ENCODE results near the gene MEP1B.
"Not testable (repeated sequence)": the region's sequence is repeated elsewhere in the genome, so short reads cannot be mapped to it uniquely, and the experiment has no call there.

The MEP1B gene

GRCh38 chr18:32167980-32168730 is 21.7 kb upstream of the MEP1B start:
- H4K20me1 ChIP-seq: no peaks in the 10 kb centered on the region
- H3K27ac ChIP-seq: no peak overlapping the region
- no peak overlapping the region for H3K9ac ChIP-seq
- TF ChIP-seq Cebpa-rat (IDR thresholded peaks at IDR 0.05): no peak
- no peaks in the 10 kb centered on the region; a peak in 1 of 22 replicates for H3K9me3 ChIP-seq (replicated peaks in 1 of 11)
- H3K36me3 ChIP-seq: no peaks in the 10 kb centered on the region
- peaks cover 0 to 4% (median 0%) of the 10 kb centered on the region in 10 experiments; a peak in 1 of 20 replicates for H3K4me1 ChIP-seq
- H3K4me3 ChIP-seq: no peak overlapping the region
- H3K27me3 ChIP-seq: no peaks in the 10 kb centered on the region
- H3K4me2 ChIP-seq: no peak overlapping the region

GRCh38 chr18:32173654-32174053 is 16.2 kb upstream of the MEP1B start:
- Histone ChIP-seq H3K4me1 (no peaks in the 10 kb centered on the region), H3K9me3 (replicated peaks in 1 of 11) (no peaks in the 10 kb centered on the region)
- no peak for TF ChIP-seq Cebpa-rat (IDR thresholded peaks at IDR 0.05)

GRCh38 chr18:32174719-32175118 is 15.1 kb upstream of the MEP1B start:
- Histone ChIP-seq H3K9ac (no peak overlapping the region), H4K20me1 (no peaks in the 10 kb centered on the region), H3K27ac (no peak overlapping the region), H3K9me3 (replicated peaks in 1 of 11) (no peaks in the 10 kb centered on the region), H3K4me1 (no peaks in the 10 kb centered on the region), H3K27me3 (no peaks in the 10 kb centered on the region), H3K4me3 (no peak overlapping the region), H3K4me2 (no peak overlapping the region), H3K36me3 (no peaks in the 10 kb centered on the region)
- no peak for TF ChIP-seq Cebpa-rat (IDR thresholded peaks at IDR 0.05)

More at GRCh38 chr18:32173654-32174053, 16.2 kb upstream of the MEP1B start:
- H3K27ac ChIP-seq: no peak overlapping the region
- H3K36me3 ChIP-seq: no peaks in the 10 kb centered on the region
- H3K4me3 ChIP-seq: no peak overlapping the region
- no peaks in the 10 kb centered on the region for H4K20me1 ChIP-seq
- H3K27me3 ChIP-seq: no peaks in the 10 kb centered on the region
- H3K9ac ChIP-seq: no peak overlapping the region
- no peak overlapping the region for H3K4me2 ChIP-seq

GRCh38 chr18:32175265-32175664 is 14.6 kb upstream of the MEP1B start:
- TF ChIP-seq Cebpa-rat (IDR thresholded peaks at IDR 0.05): no peak
- no peak overlapping the region for H3K9ac ChIP-seq

GRCh38 chr18:32176745-32177144 is 13.1 kb upstream of the MEP1B start:
- H3K27ac ChIP-seq; H3K9me3 ChIP-seq (replicated peaks in 1 of 11): not testable (repeated sequence)

More at GRCh38 chr18:32175265-32175664, 14.6 kb upstream of the MEP1B start:
- no peak overlapping the region for H3K4me3 ChIP-seq
- no peaks in the 10 kb centered on the region for H3K4me1 ChIP-seq
- H3K27ac ChIP-seq: no peak overlapping the region
- H3K9me3 ChIP-seq (replicated peaks in 1 of 11): no peaks in the 10 kb centered on the region
- no peaks in the 10 kb centered on the region for H3K27me3 ChIP-seq
- no peaks in the 10 kb centered on the region for H4K20me1 ChIP-seq
- no peak overlapping the region for H3K4me2 ChIP-seq
- H3K36me3 ChIP-seq: no peaks in the 10 kb centered on the region

GRCh38 chr18:32177530-32177929 is 12.3 kb upstream of the MEP1B start:
- H3K4me3 ChIP-seq: no peak overlapping the region
- TF ChIP-seq Cebpa-rat (IDR thresholded peaks at IDR 0.05): no peak
- H3K9ac ChIP-seq: no peak overlapping the region
- no peaks in the 10 kb centered on the region for H3K27me3 ChIP-seq
- H3K9me3 ChIP-seq (replicated peaks in 1 of 11): no peaks in the 10 kb centered on the region
- no peaks in the 10 kb centered on the region for H3K36me3 ChIP-seq
- H3K4me2 ChIP-seq: no peak overlapping the region
- H4K20me1 ChIP-seq: no peaks in the 10 kb centered on the region
- no peaks in the 10 kb centered on the region for H3K4me1 ChIP-seq
- H3K27ac ChIP-seq: no peak overlapping the region

More at GRCh38 chr18:32176745-32177144, 13.1 kb upstream of the MEP1B start:
- not testable (repeated sequence) for H3K4me1 ChIP-seq, H3K27me3 ChIP-seq, H4K20me1 ChIP-seq, H3K36me3 ChIP-seq, H3K4me3 ChIP-seq, H3K9ac ChIP-seq, H3K4me2 ChIP-seq

- Histone ChIP-seq H3K36me3 (no peaks in the 10 kb centered on the region), H3K4me3 (no peak overlapping the region), H3K27me3 (no peaks in the 10 kb centered on the region), H3K9ac (no peak overlapping the region), H3K4me2 (no peak overlapping the region), H4K20me1 (no peaks in the 10 kb centered on the region), H3K4me1 (no peaks in the 10 kb centered on the region), H3K27ac (no peak overlapping the region), H3K9me3 (replicated peaks in 1 of 11) (peaks cover 12 to 29% (median 15%) of the 10 kb centered on the region in 11 experiments; a peak in 19 of 22 replicates)
- TF ChIP-seq Cebpa-rat (IDR thresholded peaks at IDR 0.05): no peak
Measured at GRCh38 chr18:32183503-32183902, 6.3 kb upstream of the MEP1B start.

GRCh38 chr18:32190209-32190608 is 370 bp downstream of the MEP1B start:
- H3K4me2 ChIP-seq: no peak overlapping the region
- no peaks in the 10 kb centered on the region for H4K20me1 ChIP-seq
- no peak for TF ChIP-seq Cebpa-rat (IDR thresholded peaks at IDR 0.05)
- no peaks in the 10 kb centered on the region for H3K27me3 ChIP-seq
- H3K4me1 ChIP-seq: no peaks in the 10 kb centered on the region
- H3K9ac ChIP-seq: no peak overlapping the region
- no peak overlapping the region for H3K27ac ChIP-seq
- no peaks in the 10 kb centered on the region for H3K36me3 ChIP-seq
- H3K4me3 ChIP-seq: no peak overlapping the region
- peaks cover 0 to 6% (median 0%) of the 10 kb centered on the region in 11 experiments; a peak in 3 of 22 replicates for H3K9me3 ChIP-seq (replicated peaks in 1 of 11)

GRCh38 chr18:32195881-32196815 is 6.3 kb downstream of the MEP1B start:
- Histone ChIP-seq H3K4me1 (no peaks in the 10 kb centered on the region), H3K27ac (no peak overlapping the region), H3K9me3 (replicated peaks in 1 of 11) (no peaks in the 10 kb centered on the region), H3K4me2 (no peak overlapping the region), H3K36me3 (no peaks in the 10 kb centered on the region), H3K27me3 (no peaks in the 10 kb centered on the region), H4K20me1 (no peaks in the 10 kb centered on the region), H3K4me3 (no peak overlapping the region), H3K9ac (no peak overlapping the region)
- TF ChIP-seq Cebpa-rat (IDR thresholded peaks at IDR 0.05): no peak

Data from BLaER1 treated with 17β-estradiol and CSF1 and Interleukin-3, amounts not matched to agents 10 nM and 100 nM (cell line).